WTC11 (cell line): ENCODE results near the gene COA8.

Experiments
- CTCF ChIP-seq: fragments of 200-600 bp; IDR thresholded peaks from 2 replicates; pipeline ENCODE4 v1.8.0; 2022; ENCODE audit warnings: antibody characterized with exemption
- TF ChIP-seq, protein P1 (sequence below): sonication (generic); formaldehyde crosslinking; IDR thresholded peaks from 2 replicates; pipeline ENCODE4 v1.8.1; 2023; ENCODE audit warnings: mild to moderate bottlenecking, missing genetic modification reagents

DNA sequence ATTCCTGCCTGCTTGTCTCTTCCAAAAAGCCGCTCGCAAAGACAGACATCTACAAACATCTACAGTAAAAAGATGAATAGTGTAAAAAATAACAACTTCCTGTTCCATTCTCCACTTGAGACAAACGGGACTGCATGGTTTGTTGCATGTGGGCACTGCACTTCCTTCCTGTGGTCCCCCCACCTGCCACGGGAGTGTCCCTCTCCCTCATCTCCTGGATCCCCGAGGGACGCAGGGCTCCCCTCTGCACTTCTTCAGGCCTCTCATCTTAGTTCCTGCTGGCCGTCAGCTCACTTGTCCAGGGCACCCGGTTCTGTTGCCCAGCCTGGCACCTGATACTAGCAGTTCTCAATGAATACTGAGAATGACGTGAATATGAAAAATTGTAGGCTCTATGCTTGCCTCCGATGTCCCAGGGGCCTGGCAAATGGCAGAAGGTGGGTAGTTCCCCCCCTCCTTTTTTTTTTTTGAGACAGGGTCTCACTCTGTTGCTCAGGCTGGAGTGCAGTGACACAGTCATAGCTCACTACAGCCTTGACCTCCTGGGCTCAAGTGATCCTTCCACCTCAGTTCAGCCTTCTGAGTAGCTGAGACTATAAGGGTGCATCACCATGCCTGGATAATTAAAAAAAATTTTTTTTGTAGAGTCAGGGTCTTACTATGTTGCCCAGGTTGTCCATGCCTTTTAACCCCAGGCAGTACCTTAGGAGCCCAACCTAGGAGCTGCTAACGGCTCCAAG lies 62.8 kb downstream of the COA8 start:
- no peak for TF ChIP-seq CTCF
- TF ChIP-seq, protein P1, sequence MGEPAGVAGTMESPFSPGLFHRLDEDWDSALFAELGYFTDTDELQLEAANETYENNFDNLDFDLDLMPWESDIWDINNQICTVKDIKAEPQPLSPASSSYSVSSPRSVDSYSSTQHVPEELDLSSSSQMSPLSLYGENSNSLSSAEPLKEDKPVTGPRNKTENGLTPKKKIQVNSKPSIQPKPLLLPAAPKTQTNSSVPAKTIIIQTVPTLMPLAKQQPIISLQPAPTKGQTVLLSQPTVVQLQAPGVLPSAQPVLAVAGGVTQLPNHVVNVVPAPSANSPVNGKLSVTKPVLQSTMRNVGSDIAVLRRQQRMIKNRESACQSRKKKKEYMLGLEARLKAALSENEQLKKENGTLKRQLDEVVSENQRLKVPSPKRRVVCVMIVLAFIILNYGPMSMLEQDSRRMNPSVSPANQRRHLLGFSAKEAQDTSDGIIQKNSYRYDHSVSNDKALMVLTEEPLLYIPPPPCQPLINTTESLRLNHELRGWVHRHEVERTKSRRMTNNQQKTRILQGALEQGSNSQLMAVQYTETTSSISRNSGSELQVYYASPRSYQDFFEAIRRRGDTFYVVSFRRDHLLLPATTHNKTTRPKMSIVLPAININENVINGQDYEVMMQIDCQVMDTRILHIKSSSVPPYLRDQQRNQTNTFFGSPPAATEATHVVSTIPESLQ (CRISPR knock-in tag), result no peak
